ENCODE results near the gene SCYL2.

Gene SCYL2

GRCh38 chr12:100364324-100364723, 97.3 kb downstream of the SCYL2 start:
- Mint-ChIP-seq H3K4me3 (no peak overlapping the region), H3K27ac (no peak overlapping the region), H3K36me3 (ENCODE audit: low read depth) (no peaks in the 10 kb centered on the region), H3K27me3 (peaks cover 12% of the 10 kb centered on the region), H3K4me1 (ENCODE audit: low read depth) (no peaks in the 10 kb centered on the region), H3K9me3 (no peaks in the 10 kb centered on the region)

GRCh38 chr12:100365411-100365810, 98.4 kb downstream of the SCYL2 start:
- H3K36me3 Mint-ChIP-seq (ENCODE audit: low read depth) = no peaks in the 10 kb centered on the region
- H3K27ac Mint-ChIP-seq = no peak overlapping the region
- H3K4me1 Mint-ChIP-seq (ENCODE audit: low read depth) = no peaks in the 10 kb centered on the region
- peaks cover 12% of the 10 kb centered on the region for H3K27me3 Mint-ChIP-seq
- no peak overlapping the region for H3K4me3 Mint-ChIP-seq
- peaks cover 4% of the 10 kb centered on the region for H3K9me3 Mint-ChIP-seq

- Mint-ChIP-seq H3K4me1 (ENCODE audit: low read depth) (no peaks in the 10 kb centered on the region), H3K36me3 (ENCODE audit: low read depth) (no peaks in the 10 kb centered on the region), H3K9me3 (peaks cover 4% of the 10 kb centered on the region), H3K27me3 (peaks cover 6% of the 10 kb centered on the region), H3K27ac (no peak overlapping the region), H3K4me3 (no peak overlapping the region)
Measured at GRCh38 chr12:100368066-100368465, 101.1 kb downstream of the SCYL2 start.

GRCh38 chr12:100371146-100371545, 104.2 kb downstream of the SCYL2 start:
- Mint-ChIP-seq H3K4me3 (no peak overlapping the region), H3K27ac (no peak overlapping the region), H3K36me3 (ENCODE audit: low read depth) (no peaks in the 10 kb centered on the region), H3K9me3 (peaks cover 4% of the 10 kb centered on the region), H3K27me3 (peaks cover 14% of the 10 kb centered on the region), H3K4me1 (ENCODE audit: low read depth) (no peaks in the 10 kb centered on the region)

- Mint-ChIP-seq H3K9me3 (peaks cover 4% of the 10 kb centered on the region), H3K27ac (no peak overlapping the region), H3K4me3 (no peak overlapping the region), H3K27me3 (peaks cover 17% of the 10 kb centered on the region), H3K4me1 (ENCODE audit: low read depth) (no peaks in the 10 kb centered on the region), H3K36me3 (ENCODE audit: low read depth) (no peaks in the 10 kb centered on the region)
Measured at GRCh38 chr12:100372853-100373640, 106.1 kb downstream of the SCYL2 start.

GRCh38 chr12:100375038-100375735, 108.2 kb downstream of the SCYL2 start:
- no peak overlapping the region for H3K27ac Mint-ChIP-seq
- no peaks in the 10 kb centered on the region for H3K4me1 Mint-ChIP-seq (ENCODE audit: low read depth)
- no peaks in the 10 kb centered on the region for H3K36me3 Mint-ChIP-seq (ENCODE audit: low read depth)
- peaks cover 11% of the 10 kb centered on the region for H3K27me3 Mint-ChIP-seq
- H3K9me3 Mint-ChIP-seq = no peaks in the 10 kb centered on the region
- no peak overlapping the region for H3K4me3 Mint-ChIP-seq

- Mint-ChIP-seq H3K27ac (no peak overlapping the region), H3K9me3 (no peaks in the 10 kb centered on the region), H3K36me3 (ENCODE audit: low read depth) (no peaks in the 10 kb centered on the region), H3K4me3 (no peak overlapping the region), H3K4me1 (ENCODE audit: low read depth) (no peaks in the 10 kb centered on the region), H3K27me3 (peaks cover 11% of the 10 kb centered on the region)
Measured at GRCh38 chr12:100376161-100376560, 109.2 kb downstream of the SCYL2 start.

GRCh38 chr12:100381379-100381778, 114.4 kb downstream of the SCYL2 start:
- H3K36me3 Mint-ChIP-seq (ENCODE audit: low read depth) = no peaks in the 10 kb centered on the region
- no peaks in the 10 kb centered on the region for H3K4me1 Mint-ChIP-seq (ENCODE audit: low read depth)
- H3K27me3 Mint-ChIP-seq = peaks cover 3% of the 10 kb centered on the region
- no peak overlapping the region for H3K27ac Mint-ChIP-seq
- H3K9me3 Mint-ChIP-seq = no peaks in the 10 kb centered on the region
- no peak overlapping the region for H3K4me3 Mint-ChIP-seq

GRCh38 chr12:100382338-100382737, 115.4 kb downstream of the SCYL2 start:
- H3K36me3 Mint-ChIP-seq (ENCODE audit: low read depth) = no peaks in the 10 kb centered on the region
- no peak overlapping the region for H3K27ac Mint-ChIP-seq

GRCh38 chr12:100383586-100384558, 116.9 kb downstream of the SCYL2 start:
- no peak overlapping the region for H3K27ac Mint-ChIP-seq
- H3K36me3 Mint-ChIP-seq (ENCODE audit: low read depth) = no peaks in the 10 kb centered on the region
- H3K9me3 Mint-ChIP-seq = no peaks in the 10 kb centered on the region
- H3K27me3 Mint-ChIP-seq = peaks cover 10% of the 10 kb centered on the region
- H3K4me3 Mint-ChIP-seq = no peak overlapping the region
- H3K4me1 Mint-ChIP-seq (ENCODE audit: low read depth) = no peaks in the 10 kb centered on the region

More at GRCh38 chr12:100382338-100382737, 115.4 kb downstream of the SCYL2 start:
- H3K4me3 Mint-ChIP-seq = no peak overlapping the region
- no peaks in the 10 kb centered on the region for H3K9me3 Mint-ChIP-seq
- peaks cover under 1% of the 10 kb centered on the region for H3K27me3 Mint-ChIP-seq
- H3K4me1 Mint-ChIP-seq (ENCODE audit: low read depth) = no peaks in the 10 kb centered on the region

GRCh38 chr12:100384559-100384935, 117.6 kb downstream of the SCYL2 start:
- H3K4me1 Mint-ChIP-seq (ENCODE audit: low read depth) = no peaks in the 10 kb centered on the region
- H3K36me3 Mint-ChIP-seq (ENCODE audit: low read depth) = no peaks in the 10 kb centered on the region
- no peaks in the 10 kb centered on the region for H3K9me3 Mint-ChIP-seq
- H3K27ac Mint-ChIP-seq = no peak overlapping the region
- H3K27me3 Mint-ChIP-seq = peaks cover 12% of the 10 kb centered on the region
- no peak overlapping the region for H3K4me3 Mint-ChIP-seq

- no peaks in the 10 kb centered on the region for H3K4me1 Mint-ChIP-seq (ENCODE audit: low read depth)
- no peaks in the 10 kb centered on the region for H3K9me3 Mint-ChIP-seq
- no peak overlapping the region for H3K4me3 Mint-ChIP-seq
- peaks cover 15% of the 10 kb centered on the region for H3K27me3 Mint-ChIP-seq
- no peak overlapping the region for H3K27ac Mint-ChIP-seq
- H3K36me3 Mint-ChIP-seq (ENCODE audit: low read depth) = no peaks in the 10 kb centered on the region
Measured at GRCh38 chr12:100388382-100388781, 121.4 kb downstream of the SCYL2 start.
